HG03432 (cell line): ENCODE measurements around the gene ADAMTS7.
"Not testable (repeated sequence)": the region's sequence is repeated elsewhere in the genome, so short reads cannot be mapped to it uniquely, and the experiment has no call there.

ENCODE experiments used
- ATAC-seq: cut with Tn5 transposase; IDR thresholded peaks from one replicate; pipeline ENCODE4 v1.9.1; 2021; ENCODE audit warnings: mild to moderate bottlenecking, moderate library complexity; ENCODE audit not compliant: unreplicated experiment

ADAMTS7 gene, protein sequence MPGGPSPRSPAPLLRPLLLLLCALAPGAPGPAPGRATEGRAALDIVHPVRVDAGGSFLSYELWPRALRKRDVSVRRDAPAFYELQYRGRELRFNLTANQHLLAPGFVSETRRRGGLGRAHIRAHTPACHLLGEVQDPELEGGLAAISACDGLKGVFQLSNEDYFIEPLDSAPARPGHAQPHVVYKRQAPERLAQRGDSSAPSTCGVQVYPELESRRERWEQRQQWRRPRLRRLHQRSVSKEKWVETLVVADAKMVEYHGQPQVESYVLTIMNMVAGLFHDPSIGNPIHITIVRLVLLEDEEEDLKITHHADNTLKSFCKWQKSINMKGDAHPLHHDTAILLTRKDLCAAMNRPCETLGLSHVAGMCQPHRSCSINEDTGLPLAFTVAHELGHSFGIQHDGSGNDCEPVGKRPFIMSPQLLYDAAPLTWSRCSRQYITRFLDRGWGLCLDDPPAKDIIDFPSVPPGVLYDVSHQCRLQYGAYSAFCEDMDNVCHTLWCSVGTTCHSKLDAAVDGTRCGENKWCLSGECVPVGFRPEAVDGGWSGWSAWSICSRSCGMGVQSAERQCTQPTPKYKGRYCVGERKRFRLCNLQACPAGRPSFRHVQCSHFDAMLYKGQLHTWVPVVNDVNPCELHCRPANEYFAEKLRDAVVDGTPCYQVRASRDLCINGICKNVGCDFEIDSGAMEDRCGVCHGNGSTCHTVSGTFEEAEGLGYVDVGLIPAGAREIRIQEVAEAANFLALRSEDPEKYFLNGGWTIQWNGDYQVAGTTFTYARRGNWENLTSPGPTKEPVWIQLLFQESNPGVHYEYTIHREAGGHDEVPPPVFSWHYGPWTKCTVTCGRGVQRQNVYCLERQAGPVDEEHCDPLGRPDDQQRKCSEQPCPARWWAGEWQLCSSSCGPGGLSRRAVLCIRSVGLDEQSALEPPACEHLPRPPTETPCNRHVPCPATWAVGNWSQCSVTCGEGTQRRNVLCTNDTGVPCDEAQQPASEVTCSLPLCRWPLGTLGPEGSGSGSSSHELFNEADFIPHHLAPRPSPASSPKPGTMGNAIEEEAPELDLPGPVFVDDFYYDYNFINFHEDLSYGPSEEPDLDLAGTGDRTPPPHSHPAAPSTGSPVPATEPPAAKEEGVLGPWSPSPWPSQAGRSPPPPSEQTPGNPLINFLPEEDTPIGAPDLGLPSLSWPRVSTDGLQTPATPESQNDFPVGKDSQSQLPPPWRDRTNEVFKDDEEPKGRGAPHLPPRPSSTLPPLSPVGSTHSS (N-terminal part only)

DNA sequence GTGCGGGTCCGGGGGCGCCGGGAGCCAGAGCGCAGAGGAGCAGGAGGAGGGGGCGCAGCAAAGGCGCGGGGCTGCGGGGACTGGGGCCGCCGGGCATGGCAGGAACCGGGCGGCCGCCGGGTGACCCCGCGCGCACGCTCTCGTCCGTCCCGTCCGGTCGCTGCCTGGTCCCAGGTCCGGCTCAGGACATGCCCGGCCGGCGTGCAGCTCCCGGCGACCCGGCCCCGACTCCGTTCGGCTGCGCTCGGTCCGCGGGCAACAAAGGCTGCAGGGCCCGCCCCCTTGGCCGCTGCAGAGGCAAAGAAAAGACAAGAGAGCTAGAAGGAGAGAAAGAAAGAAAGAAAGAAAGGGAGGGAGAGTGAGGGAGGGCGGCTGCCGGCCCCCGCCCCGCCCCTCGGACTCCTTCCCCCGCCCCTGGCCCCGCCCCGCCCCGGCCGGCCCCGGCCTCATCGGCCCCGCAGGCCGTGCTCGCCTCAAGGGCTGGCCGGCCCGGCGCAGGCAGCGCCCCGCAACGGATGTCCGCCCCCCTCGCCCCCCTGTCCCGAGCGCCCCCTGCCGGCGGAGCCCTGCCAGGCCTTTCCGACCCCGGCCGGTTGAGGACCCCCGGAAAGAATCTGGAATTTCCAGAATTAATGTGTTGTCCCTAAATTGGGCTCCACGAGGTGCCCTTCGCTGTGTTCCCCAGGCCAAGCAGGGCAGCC is at the start of gene ADAMTS7:
Gene ADAMTS7 (minus strand): TSS at position 341 of the 701 bp plus-strand sequence. CDS start 244 bp downstream, at position 97.
- peak; percentile 81 for ATAC-seq

DNA sequence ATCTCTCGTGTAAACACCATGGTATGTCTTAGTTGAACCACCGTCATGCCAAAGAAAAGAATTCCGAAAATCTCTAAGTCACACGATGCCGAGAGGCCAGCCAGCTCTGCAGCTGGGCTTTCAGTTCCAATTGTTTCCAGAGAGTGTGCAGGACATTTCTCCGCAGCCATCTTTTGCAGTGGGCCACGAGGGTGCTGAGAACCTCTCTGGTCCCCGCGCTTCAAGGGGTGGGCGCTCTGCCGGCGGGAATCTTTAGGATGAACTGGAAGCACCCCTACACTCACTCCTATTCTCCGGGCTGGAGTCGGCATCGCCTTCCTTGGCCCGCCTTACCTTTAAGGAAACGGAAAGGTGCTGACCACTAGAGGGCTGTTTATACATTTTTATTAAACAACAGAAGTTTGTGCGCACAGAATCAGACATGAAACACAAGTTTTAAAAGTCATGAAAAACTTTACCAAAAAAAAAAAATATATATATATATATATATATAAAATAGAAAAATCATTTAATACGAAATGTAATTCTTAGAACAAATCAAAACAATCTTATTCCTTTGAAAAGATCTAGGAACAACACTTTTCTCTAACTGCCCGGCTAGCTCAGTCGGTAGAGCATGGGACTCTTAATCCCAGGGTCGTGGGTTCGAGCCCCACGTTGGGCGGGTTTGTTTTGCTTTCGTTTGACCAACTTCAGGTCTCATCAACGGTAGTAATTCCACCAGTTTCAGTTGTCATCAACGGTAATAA is 48.9 kb upstream of the ADAMTS7 start:
- peak; percentile 75 for ATAC-seq

DNA sequence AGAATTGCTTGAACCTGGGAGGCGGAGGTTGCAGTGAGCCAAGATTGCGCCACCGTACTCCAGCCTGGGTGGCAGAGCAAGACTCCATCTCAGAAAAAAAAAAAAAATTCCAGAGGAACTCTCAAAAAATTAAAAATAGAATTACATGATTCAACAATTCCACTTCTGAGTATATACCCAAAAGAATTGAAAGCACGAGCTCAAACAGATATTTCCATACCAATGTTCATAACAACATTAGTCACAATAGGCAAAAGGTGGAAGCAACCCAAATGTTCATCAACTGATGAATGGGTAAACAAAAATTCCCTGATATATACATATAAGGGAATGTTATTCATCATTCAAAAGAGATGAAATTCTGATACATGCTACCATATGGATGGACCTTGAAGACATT is 44.5 kb upstream of the ADAMTS7 start:
- no peak for ATAC-seq

DNA sequence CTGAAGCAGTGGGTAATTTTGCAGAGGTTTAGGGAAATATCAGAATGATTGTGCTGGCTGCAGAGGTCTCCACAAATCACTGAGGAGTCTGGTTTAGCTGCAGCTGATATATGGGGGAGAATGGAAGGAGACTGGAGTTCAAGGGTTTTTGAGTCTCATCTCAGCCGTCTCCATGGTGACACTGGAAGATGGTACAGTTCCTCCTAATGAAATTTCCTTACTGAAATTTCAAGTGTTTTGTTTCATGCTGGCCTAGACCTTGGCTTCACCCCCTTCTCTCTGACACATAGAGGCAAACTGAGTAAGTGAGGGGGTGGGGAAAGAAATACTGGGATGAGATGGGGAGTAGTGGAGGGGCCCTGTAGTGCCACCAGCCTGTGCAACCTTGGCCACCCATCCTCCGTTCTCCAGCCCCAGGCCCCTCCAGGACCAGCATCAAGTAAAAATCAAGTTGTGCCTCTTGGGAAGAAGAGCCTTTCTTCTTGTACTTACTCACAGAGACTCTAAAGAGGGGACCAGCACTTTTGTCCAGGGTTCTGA is 43.6 kb upstream of the ADAMTS7 start:
- ATAC-seq = no peak

DNA sequence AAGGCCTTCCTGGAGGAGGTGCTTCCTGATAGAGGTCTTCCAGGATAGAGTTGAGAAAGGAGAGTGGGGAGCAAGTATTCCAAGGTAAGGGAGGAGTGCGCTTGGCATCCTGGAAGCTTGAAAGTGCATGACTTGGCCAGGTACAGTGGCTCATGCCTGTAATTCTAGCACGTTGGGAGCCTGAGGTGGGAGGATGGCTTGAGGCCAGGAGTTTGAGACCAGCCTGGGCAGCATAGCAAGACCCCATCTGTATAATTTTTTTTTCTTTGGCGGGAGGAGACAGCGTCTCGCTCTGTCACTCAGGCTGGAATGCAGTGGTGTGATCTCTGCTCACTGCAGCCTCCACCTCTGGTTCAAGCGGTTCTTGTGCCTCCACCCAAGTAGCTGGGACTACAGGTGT is 42.2 kb upstream of the ADAMTS7 start:
- ATAC-seq = no peak

DNA sequence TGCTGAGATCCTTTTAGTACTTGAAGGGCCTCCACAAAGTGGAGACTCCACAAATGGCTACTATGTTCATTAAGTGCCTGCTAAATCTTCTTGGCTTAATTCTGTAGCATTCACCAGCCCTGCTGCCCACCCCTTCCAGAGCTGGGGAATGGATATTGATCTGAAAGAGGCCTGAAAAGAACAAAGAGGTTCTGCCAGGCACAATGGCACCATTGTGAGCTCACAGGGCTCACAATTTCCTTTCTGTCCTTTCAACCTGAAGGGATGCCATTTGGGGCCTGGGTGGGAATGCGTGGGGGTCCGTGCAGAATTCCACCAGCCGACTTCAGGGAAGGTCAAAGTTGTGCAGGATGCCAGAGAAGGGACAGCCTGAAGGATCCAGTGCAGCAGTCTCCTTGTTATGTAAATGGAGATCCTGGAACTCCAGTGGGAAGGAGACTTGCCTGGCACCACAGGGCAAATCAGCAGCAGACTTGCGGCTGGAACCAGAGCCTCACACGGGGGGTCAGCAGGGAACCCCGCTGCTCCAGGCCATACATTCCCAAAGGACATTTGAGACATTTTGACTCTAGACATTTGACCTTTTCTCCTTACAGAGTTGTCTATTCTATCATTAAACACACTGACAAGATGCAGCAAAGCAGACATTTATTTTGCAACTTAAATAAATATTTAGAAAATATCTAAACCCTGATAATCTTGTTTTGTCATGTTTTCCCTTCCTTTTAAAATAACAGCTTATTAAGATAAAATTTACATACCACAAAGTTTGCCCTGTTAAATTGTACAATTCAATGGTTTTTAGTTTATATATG is 39.9 kb upstream of the ADAMTS7 start:
- no peak for ATAC-seq

DNA sequence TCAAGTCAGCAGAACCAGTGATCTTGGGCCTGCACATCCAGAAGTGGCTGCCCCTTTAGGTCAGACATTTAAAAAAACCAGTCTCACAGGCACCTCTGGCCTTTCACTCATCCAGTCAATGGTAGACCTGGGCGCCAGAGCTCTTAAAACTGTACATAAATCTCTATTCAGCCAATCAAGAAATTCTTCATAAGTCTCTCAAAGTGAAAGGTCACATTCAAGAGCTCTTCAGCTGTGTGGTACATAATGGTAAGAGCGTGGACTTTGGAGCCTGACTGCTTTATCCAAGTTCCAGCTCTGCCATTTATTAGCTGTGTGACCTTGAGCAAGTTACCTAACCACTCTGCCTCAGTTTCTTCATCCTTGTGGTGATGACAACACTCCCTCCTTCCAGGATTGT is 39.1 kb upstream of the ADAMTS7 start:
- no peak for ATAC-seq

DNA sequence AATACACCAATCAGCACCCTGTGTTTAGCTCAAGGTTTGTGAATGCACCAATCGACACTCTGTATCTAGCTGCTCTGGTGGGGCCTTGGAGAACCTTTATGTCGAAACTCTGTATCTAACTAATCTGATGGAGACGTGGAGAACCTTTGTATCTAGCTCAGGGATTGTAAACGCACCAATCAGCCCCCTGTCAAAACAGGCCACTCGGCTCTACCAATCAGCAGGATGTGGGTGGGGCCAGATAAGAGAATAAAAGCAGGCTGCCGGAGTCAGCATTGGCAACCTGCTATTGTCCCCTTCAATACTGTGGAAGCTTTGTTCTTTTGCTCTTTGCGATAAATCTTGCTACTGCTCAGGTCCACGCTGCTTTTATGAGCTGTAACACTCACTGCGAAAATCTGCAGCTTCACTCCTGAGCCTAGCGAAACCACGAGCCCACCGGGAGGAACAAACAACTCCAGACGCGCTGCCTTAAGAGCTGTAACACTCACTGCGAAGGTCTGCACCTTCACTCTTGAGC is 36.2 kb upstream of the ADAMTS7 start:
- not testable (repeated sequence) for ATAC-seq

DNA sequence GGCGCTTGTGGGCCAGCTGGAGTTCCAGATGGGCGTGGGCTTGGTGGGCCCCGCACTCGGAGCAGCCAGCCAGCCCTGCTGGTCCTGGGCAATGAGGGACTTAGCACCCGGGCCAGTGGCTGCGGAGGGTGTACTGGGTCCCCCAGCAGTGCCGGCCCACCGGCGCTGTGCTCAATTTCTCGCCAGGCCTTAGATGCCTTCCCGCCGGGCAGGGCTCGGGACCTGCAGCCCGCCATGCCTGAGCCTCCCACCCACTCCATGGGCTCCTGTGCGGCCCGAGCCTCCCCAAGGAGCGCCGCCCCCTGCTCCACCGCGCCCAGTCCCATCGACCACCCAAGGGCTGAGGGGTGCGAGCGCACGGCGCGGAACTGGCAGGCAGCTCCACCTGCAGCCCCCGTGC is 35.6 kb upstream of the ADAMTS7 start:
- not testable (repeated sequence) for ATAC-seq

DNA sequence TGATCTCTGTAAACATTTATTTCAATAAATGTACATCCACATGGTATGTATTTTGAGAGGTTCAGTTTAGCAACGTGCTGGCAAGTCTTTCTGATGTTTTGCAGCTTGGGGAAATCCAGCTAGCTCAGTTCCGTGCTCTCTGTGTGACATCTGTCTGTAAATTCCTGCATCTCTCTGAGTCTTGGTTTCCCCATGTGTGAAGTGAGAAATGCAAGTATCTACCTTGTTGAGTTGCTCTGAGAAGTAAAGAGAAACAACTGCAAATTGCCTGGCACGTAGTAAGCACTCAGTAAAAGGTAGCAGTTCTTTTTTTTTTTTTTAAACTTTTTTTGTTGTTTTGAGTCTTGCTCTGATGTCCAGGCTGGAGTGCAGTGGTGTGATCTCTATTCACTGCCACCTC is 31.3 kb upstream of the ADAMTS7 start:
- ATAC-seq = no peak

DNA sequence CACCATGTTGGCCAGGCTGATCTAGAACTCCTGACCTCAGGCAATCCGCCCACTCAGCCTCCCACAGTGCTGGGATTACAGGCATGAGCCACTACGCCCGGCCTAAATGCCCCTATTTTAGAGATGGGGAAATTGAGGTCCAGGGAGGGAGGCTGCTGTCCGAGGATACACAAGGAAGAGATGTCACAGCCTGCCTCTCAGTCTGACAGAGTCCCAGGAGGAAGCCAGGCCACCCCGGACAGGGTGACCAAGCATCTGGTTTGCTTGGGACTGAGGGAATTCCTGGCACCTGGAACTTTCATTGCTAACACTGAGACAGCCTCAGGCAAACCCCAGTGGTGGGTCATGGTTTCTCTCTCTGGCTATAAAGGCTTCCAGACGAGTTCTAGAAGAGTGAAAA is 30.6 kb upstream of the ADAMTS7 start:
- no peak for ATAC-seq

DNA sequence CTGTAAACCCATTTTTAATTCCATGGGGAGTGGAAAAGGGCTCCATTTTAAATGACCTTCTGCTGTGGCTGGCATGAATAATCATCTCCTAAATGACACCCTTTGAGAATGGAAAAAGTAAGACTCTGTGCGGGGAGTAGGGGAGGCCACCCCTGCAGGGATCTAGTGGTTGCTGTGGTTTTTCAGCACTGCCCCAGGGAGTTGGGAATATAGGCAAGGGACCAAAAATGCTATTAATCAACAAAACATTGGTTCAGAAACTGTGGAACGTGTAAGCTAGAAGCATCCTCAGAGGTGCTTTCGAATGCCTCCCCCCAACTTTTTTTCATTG is 30.1 kb upstream of the ADAMTS7 start:
- ATAC-seq = no peak

DNA sequence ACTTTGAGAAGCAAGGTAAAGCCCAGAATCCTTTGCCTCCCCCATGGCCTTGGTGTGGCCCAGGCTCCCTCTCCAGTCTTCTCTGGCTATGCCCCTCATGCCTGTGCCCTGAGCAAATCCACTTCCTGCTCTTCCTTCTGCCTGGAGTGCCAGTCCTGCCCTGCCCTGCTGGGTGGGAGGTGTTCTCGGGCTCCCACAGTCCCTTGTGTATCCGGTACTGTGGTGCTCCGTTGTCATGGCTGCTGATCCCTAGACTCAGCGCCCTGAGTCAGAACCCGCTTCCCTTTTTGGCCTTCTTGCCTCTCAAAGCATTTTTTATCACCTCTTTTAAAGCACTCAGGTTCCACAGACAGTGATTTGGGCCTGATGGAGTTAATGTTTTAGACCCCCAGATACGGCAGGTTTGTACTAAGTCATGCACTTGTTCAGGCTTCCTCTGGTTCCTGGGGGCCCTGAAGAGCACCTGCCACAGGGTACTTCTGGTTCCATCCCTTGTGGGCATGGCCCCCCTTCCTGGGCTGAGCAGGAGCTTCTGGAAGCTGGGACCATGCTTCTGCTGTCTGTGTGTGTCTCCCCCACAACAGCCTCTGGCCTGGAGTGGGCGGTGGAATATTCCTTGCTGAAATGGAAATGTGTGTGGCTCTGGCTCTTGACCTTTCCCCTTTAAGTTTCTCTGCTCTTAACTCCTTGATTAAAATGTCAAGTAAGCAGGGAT is 29.6 kb upstream of the ADAMTS7 start:
- no peak for ATAC-seq

DNA sequence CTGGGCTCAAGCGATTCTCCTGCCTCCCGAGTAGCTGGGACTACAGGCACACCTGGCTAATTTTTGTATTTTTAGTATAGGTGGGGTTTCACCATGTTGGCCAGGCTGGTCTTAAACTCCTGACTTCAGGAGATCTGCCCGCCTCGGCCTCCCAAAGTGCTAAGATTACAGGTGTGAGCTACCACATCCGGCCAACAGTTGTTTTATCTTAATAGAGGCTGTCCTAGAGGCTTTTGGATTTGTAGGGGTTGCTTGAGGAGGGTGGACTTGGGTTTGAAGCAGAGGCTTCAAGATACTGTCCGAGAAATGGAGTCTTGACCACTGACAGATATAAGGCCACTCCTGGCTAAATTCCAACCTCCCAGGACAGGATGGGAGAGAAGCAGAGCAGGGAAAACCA is 27.9 kb upstream of the ADAMTS7 start:
- ATAC-seq = not testable (repeated sequence)

DNA sequence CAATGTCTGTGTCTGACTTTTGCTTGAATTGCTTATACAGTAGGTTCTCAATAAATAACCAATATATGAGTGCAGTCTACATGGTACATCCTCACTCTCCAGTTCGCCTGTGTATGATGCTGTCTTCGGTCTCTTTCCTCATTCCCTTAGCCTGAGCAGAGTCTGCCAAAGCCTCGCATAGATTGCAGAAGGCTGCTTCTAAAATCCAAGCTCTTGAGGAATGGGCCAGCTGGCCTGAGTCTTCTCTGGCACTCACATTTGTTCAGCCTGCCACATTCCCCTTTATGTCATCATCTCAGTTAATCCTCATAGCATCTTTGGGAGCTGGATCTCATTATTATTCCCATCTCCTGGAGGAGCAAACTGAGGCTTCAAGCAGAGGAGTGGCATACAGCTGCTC is 27.2 kb upstream of the ADAMTS7 start:
- ATAC-seq = no peak

DNA sequence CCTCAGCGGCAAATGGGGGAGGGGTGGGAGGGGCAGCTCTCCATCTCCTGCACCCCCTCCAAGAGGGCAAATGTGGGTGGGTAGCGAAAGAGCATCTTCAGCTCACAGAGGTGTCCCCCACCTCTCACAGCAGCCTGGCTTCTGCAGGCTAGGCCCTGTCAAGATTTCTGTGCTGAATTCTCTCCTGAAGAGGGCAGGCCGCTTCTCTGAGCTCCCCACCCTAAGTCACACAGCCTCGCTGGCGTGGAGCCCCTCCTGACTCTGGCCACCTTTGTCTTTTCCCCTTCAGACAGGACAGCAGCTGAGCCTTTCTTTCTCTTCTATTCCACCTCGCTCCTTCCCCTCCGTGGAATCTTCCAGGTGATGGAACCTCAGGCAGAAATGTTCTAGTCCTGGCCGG is 26.3 kb upstream of the ADAMTS7 start:
- no peak for ATAC-seq

DNA sequence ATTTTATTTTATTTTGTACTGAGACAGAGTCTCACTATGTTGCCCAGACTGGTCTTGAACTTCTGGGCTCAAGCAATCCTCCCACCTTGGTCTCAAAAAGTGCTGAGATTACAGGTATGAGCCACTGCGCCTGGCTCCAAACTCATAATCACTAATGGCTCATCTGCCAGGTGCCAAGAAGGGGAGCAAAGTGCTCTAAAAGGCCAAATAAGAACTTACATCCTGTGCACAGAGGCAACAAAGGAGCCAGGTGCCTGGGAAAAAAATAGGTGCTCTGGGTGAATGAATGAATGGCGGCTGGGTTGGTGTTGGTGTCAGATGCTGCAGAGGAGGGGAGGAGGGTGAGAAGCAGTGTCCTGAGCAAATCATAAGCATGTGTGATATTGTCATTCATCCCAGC is 25.9 kb upstream of the ADAMTS7 start:
- no peak for ATAC-seq

DNA sequence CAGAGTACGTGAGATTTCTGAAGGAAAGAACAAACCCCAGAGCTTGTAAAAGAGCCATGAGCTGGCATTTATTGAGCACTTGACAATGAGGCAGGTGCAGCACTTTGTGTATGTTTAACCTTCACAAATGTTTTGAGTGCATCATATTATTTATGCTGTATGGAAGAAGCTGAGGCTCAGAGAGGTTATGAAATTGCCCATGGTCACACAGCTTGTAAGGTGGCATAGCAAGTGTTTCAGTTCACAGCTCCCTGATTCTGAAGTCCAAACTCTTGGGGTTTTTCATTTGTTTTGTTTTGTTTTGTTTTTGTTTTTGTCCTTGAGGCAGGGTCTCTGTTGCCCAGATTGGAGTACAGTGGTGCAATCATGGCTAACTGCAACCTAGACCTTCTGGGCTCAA is 25.1 kb upstream of the ADAMTS7 start:
- ATAC-seq = no peak
